ENCODE results near the gene SPSB2.

DNA sequence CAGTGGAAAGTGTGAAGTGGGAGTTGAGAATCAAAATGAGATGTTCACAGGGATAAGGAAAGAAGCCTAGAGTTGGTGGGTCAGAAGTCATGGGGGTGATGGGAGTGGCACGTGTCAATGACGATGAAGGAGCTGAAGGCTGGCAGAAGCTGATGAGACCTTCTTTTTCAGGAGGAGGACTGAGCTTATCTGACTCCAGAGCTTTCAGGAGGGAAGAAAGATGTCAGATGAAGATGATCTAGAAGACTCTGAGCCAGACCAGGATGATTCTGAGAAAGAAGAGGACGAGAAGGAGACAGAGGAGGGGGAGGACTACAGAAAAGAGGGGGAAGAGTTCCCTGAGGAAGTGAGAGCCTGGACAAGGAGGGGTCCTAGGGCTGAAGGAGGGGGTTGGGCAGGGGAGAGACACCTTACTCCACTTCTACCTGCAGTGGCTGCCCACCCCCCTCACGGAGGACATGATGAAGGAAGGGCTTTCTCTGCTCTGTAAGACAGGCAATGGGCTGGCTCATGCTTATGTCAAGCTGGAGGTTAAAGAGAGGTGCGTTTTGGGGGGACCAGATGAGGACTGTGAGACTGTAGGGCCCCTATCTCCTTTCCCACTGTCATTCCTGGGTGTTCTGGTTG, 32.4 kb upstream of the SPSB2 start:
- TF ChIP-seq EZH2 (IDR thresholded peaks at IDR 0.05; ENCODE audit: borderline replicate concordance, low read length), result no peak
- TF ChIP-seq, protein P1, sequence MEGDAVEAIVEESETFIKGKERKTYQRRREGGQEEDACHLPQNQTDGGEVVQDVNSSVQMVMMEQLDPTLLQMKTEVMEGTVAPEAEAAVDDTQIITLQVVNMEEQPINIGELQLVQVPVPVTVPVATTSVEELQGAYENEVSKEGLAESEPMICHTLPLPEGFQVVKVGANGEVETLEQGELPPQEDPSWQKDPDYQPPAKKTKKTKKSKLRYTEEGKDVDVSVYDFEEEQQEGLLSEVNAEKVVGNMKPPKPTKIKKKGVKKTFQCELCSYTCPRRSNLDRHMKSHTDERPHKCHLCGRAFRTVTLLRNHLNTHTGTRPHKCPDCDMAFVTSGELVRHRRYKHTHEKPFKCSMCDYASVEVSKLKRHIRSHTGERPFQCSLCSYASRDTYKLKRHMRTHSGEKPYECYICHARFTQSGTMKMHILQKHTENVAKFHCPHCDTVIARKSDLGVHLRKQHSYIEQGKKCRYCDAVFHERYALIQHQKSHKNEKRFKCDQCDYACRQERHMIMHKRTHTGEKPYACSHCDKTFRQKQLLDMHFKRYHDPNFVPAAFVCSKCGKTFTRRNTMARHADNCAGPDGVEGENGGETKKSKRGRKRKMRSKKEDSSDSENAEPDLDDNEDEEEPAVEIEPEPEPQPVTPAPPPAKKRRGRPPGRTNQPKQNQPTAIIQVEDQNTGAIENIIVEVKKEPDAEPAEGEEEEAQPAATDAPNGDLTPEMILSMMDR (IDR thresholded peaks at IDR 0.05; ENCODE audit: low read length), result no peak
